Measurements from ENCODE around the gene MOCS1. TPM values are rescaled to one million over a fixed set of nuclear protein-coding genes. Genes with fewer than 3 reads are reported as not detected.

Gene MOCS1
- total and polyA plus RNA-seq, 9 of the 15 experiments (the other 6 are each of a cell fraction or from before 2014, with no cell fraction given) = 0.69 to 12.7 (median 8.7) TPM

DNA sequence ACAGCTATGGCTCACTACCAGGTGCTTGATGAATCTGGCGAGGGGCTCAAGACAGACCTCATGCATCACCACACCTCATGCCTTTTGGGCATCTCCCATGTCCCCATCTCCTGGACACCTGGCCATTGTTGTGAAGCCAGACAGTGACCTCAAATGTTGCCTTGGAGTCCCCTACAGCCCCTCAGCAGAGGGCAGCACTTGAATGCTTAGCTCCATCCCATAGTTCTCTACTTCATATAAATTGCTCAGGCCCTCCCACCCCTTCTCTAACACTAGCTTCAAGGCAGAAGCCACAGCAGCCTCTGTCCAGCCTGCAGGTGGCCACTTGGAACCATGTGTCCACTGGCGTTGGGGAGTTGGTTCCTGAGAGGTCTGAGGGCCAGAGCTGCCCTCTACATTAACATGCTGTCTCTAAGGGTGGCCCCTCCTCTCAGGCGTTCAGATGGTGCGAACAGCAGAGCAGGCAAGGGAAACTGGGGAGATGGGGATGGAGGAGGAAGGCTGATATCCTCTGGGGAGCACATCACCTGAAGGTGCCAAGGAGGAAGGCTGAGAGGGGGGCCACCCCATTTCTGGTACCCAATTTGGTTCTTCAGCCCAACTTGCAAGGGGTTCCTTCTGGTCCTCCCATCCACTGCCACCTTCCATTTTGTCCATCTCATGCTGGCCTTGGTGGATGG lies 31.3 kb downstream of the MOCS1 start:
- H2AFZ ChIP-seq (ENCODE audit: low read depth, low read length) = no peak overlapping the region
- in situ Hi-C loops (cut with MboI) (no loop called here), intact Hi-C loops (cut with micrococcal nuclease) (no loop called here)
- no peaks in the 10 kb centered on the region for H3K9me1 ChIP-seq (ENCODE audit: control insufficient read depth, insufficient read depth, low read length)
- H3K79me2 ChIP-seq (ENCODE audit: control insufficient read depth, insufficient read depth, low read length) = no peaks in the 10 kb centered on the region
- H3K9me3 ChIP-seq (replicated peaks; ENCODE audit: control insufficient read depth, insufficient read depth, low read depth, low read length) = no peaks in the 10 kb centered on the region
- FAIRE-seq (no peak), DNase-seq (ENCODE audit: extremely low read depth in 1 of 4, low spot score in 3 of 4) (peak in 2 of 4 experiments; percentile 22 to 42), ATAC-seq (peak; percentile 68)
- no peaks in the 10 kb centered on the region for H3K36me3 ChIP-seq (ENCODE audit: control insufficient read depth, insufficient read depth, low read length)
- no TSS peak for BruUV-seq (replicated peaks)
- peaks cover 3% of the 10 kb centered on the region for H4K20me1 ChIP-seq (replicated peaks; ENCODE audit: control insufficient read depth, insufficient read depth, low read length)
- H3K27ac ChIP-seq (ENCODE audit: extremely low read depth, low read depth, low read length) = no peak overlapping the region
- no peak overlapping the region for H3K4me2 ChIP-seq (ENCODE audit: insufficient read depth, low read length)
- WGBS (ENCODE audit: insufficient coverage, low coverage, missing lambda C conversion rate) = 0% methylated on average over 4 of the region's 4 CpGs
- H3K27me3 ChIP-seq (ENCODE audit: control insufficient read depth in 2 of 2, insufficient read depth in 2 of 2, low read length in 2 of 2) = peaks cover 3 to 50% of the 10 kb centered on the region in 2 experiments
- ChIA-PET POLR2A (interaction anchor here (0.5 to 0.9 kb wide), 3 partner anchors 8 to 18 kb away, joined by 3 read pairs; no protein-coding TSS in a partner anchor), CTCF (ENCODE audit: low intra/inter-chr PET ratio) (no interaction called here)
- peaks cover 0 to 4% of the 10 kb centered on the region in 2 experiments; a peak in 1 of 5 replicates for H3K4me1 ChIP-seq (replicated peaks in 1 of 2; ENCODE audit: control insufficient read depth in 2 of 2, insufficient read depth in 2 of 2, low read length in 2 of 2)
- H3K4me3 ChIP-seq = no peak overlapping the region
- no peak overlapping the region for H3K9ac ChIP-seq (ENCODE audit: insufficient read depth in 1 of 2, low read depth in 2 of 2, low read length in 2 of 2)
- TF ChIP-seq STAG1 (CRISPR knock-in tag; IDR thresholded peaks at IDR 0.05; ENCODE audit: borderline replicate concordance) (peak; percentile 34; the same call in 1 of the 2 replicates), ZNF696 (CRISPR knock-in tag; conservative IDR thresholded peaks at IDR 0.05) (no peak), CTCFL (IDR thresholded peaks at IDR 0.05; ENCODE audit: borderline replicate concordance, insufficient read depth, low read depth, low read length, poor library complexity, severe bottlenecking) (peak; percentile 6), RAD21 (CRISPR knock-in tag; conservative IDR thresholded peaks at IDR 0.05 in 1 of 2, IDR thresholded peaks at IDR 0.05 in 1 of 2) (peak; percentile 17 to 72; a peak in 3 of 4 replicates), ZNF146 (CRISPR knock-in tag; IDR thresholded peaks at IDR 0.05; ENCODE audit: unreplicated experiment) (no peak)
- TF ChIP-seq, protein P1, sequence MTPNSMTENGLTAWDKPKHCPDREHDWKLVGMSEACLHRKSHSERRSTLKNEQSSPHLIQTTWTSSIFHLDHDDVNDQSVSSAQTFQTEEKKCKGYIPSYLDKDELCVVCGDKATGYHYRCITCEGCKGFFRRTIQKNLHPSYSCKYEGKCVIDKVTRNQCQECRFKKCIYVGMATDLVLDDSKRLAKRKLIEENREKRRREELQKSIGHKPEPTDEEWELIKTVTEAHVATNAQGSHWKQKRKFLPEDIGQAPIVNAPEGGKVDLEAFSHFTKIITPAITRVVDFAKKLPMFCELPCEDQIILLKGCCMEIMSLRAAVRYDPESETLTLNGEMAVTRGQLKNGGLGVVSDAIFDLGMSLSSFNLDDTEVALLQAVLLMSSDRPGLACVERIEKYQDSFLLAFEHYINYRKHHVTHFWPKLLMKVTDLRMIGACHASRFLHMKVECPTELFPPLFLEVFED (CRISPR knock-in tag; conservative IDR thresholded peaks at IDR 0.05) = 0 out of 2 replicates have a peak, but pooled peaks have one; percentile 11
- TF ChIP-seq, protein P2, sequence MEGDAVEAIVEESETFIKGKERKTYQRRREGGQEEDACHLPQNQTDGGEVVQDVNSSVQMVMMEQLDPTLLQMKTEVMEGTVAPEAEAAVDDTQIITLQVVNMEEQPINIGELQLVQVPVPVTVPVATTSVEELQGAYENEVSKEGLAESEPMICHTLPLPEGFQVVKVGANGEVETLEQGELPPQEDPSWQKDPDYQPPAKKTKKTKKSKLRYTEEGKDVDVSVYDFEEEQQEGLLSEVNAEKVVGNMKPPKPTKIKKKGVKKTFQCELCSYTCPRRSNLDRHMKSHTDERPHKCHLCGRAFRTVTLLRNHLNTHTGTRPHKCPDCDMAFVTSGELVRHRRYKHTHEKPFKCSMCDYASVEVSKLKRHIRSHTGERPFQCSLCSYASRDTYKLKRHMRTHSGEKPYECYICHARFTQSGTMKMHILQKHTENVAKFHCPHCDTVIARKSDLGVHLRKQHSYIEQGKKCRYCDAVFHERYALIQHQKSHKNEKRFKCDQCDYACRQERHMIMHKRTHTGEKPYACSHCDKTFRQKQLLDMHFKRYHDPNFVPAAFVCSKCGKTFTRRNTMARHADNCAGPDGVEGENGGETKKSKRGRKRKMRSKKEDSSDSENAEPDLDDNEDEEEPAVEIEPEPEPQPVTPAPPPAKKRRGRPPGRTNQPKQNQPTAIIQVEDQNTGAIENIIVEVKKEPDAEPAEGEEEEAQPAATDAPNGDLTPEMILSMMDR (IDR thresholded peaks at IDR 0.05 in 2 of 3, conservative IDR thresholded peaks at IDR 0.05 in 1 of 3; ENCODE audit: insufficient read depth in 2 of 3, low read depth in 1 of 3, low read length in 3 of 3) = peak in 2 of 3 experiments; percentile 44 to 53; a peak in 5 of 6 replicates
